ACC112 (cell line): ENCODE results near the gene KRTAP3-3.

Experiments used
- H2AFZ ChIP-seq: fragments of 200-600 bp; sonication (generic); one replicate; pipeline ENCODE4 v1.6.0; 2017; ENCODE audit warnings: antibody characterized with exemption, low read length; ENCODE audit not compliant: unreplicated experiment
- H3K27ac ChIP-seq: fragments of 200-600 bp; sonication (generic); 2 replicates; pipeline ENCODE4 v1.5.1; 2014; ENCODE audit warnings: low read depth, mild to moderate bottlenecking, antibody characterized with exemption, low read length, moderate library complexity
- H3K27me3 ChIP-seq: fragments of 200-600 bp; sonication (generic); 2 replicates; pipeline ENCODE4 v1.6.1; 2014; ENCODE audit warnings: mild to moderate bottlenecking, antibody characterized with exemption, low read length, moderate library complexity, mixed read lengths; ENCODE audit not compliant: insufficient read depth
- H3K36me3 ChIP-seq: fragments of 200-600 bp; sonication (generic); 2 replicates; pipeline ENCODE4 v1.6.1; 2016; ENCODE audit warnings: mild to moderate bottlenecking, antibody characterized with exemption, low read length, moderate library complexity, mixed read lengths; ENCODE audit not compliant: insufficient read depth
- H3K4me1 ChIP-seq: fragments of 200-600 bp; sonication (generic); one replicate; pipeline ENCODE4 v1.6.1; 2016; ENCODE audit warnings: low read length, mixed read lengths; ENCODE audit not compliant: insufficient read depth, unreplicated experiment, control insufficient read depth
- H3K4me3 ChIP-seq: fragments of 200-600 bp; sonication (generic); 2 replicates; pipeline ENCODE4 v1.5.1; 2014; ENCODE audit warnings: mild to moderate bottlenecking, low read depth, low read length
- H3K79me2 ChIP-seq: fragments of 200-600 bp; sonication (generic); one replicate; pipeline ENCODE4 v1.6.0; 2016; ENCODE audit warnings: low read length; ENCODE audit not compliant: control insufficient read depth, unreplicated experiment, insufficient read depth

Gene KRTAP3-3

DNA sequence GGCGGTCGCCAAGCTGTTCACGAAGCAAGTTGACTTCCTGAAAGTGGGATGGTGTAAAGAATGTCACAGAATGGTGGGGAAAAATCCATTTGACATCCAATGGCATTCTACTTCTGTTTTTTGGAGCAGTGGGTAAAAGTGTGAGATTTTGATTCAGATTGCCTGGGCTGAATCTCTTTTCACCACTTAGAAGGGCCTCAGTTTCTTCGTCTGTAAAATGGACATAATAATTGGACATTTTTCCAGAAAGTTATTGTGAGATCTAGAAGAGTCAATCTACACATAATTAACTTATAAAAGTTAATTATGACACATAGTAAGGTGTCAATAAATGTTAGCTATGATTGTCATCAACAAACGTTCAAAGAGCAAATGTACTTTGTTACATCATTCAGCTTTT lies 12.8 kb downstream of the KRTAP3-3 start:
- Histone ChIP-seq H3K4me1 (no peaks in the 10 kb centered on the region), H3K79me2 (no peaks in the 10 kb centered on the region), H2AFZ (no peak overlapping the region), H3K27ac (no peak overlapping the region), H3K36me3 (no peaks in the 10 kb centered on the region), H3K4me3 (no peak overlapping the region), H3K27me3 (no peaks in the 10 kb centered on the region)

- Histone ChIP-seq H3K27ac (no peak overlapping the region), H3K27me3 (no peaks in the 10 kb centered on the region), H3K79me2 (no peaks in the 10 kb centered on the region), H3K36me3 (no peaks in the 10 kb centered on the region), H2AFZ (no peak overlapping the region), H3K4me1 (no peaks in the 10 kb centered on the region), H3K4me3 (no peak overlapping the region)
Measured at GRCh38 chr17:40980596-40980995, 13.4 kb downstream of the KRTAP3-3 start.

DNA sequence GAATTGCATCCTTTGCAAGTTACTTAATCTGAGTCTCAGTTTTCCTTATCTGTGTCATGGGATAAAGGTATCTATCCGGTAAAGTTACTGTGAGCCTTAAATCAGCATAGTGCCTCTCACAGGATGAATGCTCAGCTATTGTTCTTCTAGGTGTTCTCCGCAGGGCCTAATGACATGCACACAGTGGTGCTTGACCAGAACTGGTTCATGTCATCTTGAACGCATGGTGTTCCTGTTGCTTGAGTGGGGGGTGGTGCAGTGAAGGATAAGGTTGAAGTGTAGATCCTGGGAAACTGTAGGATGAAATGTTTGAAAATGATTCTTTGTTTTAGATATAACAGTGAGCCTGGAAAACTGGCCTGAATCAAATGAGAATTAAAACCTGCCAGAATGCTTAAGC lies 13.8 kb downstream of the KRTAP3-3 start:
- H2AFZ ChIP-seq = no peak overlapping the region
- no peaks in the 10 kb centered on the region for H3K36me3 ChIP-seq
- no peaks in the 10 kb centered on the region for H3K4me1 ChIP-seq
- no peaks in the 10 kb centered on the region for H3K79me2 ChIP-seq
- no peak overlapping the region for H3K27ac ChIP-seq
- H3K4me3 ChIP-seq = no peak overlapping the region
- H3K27me3 ChIP-seq = no peaks in the 10 kb centered on the region

GRCh38 chr17:40978575-40979151 lies 15.3 kb downstream of the KRTAP3-3 start:
- Histone ChIP-seq H3K27ac (no peak overlapping the region), H3K27me3 (no peaks in the 10 kb centered on the region)

DNA sequence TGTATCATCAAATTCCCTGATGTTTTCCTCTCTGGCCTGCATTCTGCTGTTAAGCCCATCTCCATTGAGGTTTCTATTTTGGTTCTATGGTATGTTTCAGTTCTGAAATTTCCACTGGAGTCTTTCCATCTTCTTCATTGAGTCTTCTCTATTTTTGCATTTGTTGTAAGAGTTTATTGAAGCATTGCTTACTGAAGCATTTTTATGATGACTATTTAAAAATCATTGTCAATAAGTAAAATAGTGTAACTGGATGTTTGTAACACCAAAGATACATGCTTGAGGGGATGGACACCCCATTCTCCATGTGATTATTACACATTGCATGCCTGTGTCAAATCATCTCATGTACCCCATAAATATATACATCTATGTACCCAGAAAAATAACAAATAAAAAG lies 18.4 kb downstream of the KRTAP3-3 start:
- Histone ChIP-seq H3K79me2 (no peaks in the 10 kb centered on the region), H2AFZ (no peak overlapping the region), H3K4me3 (no peak overlapping the region), H3K4me1 (no peaks in the 10 kb centered on the region), H3K36me3 (no peaks in the 10 kb centered on the region), H3K27me3 (no peaks in the 10 kb centered on the region), H3K27ac (no peak overlapping the region)

More at GRCh38 chr17:40978575-40979151, 15.3 kb downstream of the KRTAP3-3 start:
- H2AFZ ChIP-seq = no peak overlapping the region
- H3K36me3 ChIP-seq = no peaks in the 10 kb centered on the region
- no peaks in the 10 kb centered on the region for H3K79me2 ChIP-seq
- H3K4me3 ChIP-seq = no peak overlapping the region
- no peaks in the 10 kb centered on the region for H3K4me1 ChIP-seq

GRCh38 chr17:40974366-40974765 lies 19.6 kb downstream of the KRTAP3-3 start:
- H2AFZ ChIP-seq = no peak overlapping the region
- H3K27me3 ChIP-seq = no peaks in the 10 kb centered on the region
- H3K36me3 ChIP-seq = no peaks in the 10 kb centered on the region
- H3K79me2 ChIP-seq = no peaks in the 10 kb centered on the region
- H3K4me1 ChIP-seq = no peaks in the 10 kb centered on the region
- no peak overlapping the region for H3K4me3 ChIP-seq
- no peak overlapping the region for H3K27ac ChIP-seq

DNA sequence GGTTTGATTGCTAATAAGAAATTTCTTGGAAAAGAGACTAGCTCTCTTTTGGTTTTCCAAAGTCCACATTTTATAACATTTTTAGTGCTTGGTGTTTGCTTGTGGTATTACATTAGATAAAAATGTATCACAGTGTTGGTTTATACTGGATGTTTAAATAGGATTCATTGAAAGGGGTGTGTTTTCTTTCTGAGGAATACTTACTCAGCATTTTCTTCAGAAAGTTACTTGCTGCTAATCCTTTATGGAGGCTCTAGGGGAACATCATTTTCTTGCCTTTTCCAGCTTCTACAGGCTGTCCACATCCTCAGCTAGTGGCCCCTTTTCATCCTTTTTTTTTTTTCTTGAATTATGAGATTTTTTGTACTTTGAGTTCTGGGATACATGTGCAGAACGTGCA lies 26.4 kb downstream of the KRTAP3-3 start:
- Histone ChIP-seq H3K79me2 (no peaks in the 10 kb centered on the region), H3K36me3 (no peaks in the 10 kb centered on the region), H3K27me3 (no peaks in the 10 kb centered on the region), H3K4me3 (no peak overlapping the region), H3K4me1 (peaks cover 4% of the 10 kb centered on the region), H3K27ac (no peak overlapping the region), H2AFZ (no peak overlapping the region)

DNA sequence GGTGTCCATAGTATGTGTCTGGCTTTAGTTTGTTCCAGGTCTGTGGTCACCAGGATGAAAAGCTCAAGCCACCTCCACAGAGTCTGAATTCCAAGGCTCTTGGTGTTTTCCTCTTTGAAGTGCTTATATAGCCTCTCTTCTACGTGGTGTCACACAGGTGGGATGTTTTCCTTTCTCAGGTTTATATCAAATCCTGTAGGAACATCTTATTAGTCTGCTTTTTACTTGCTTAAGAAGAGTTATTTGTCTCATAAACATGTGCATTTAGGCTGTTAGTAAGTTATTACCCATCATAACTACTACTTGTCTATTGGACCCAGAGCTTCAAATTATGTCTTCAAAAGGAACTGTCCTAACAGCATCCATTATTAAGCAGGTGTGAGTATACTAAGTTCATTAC lies 27.1 kb downstream of the KRTAP3-3 start, which contains the start of gene KRT39:
KRT39 (minus strand) TSS at position 101 of the 400 bp plus-strand sequence; CDS start at position 9, 92 bp downstream.
- Histone ChIP-seq H3K36me3 (no peaks in the 10 kb centered on the region), H2AFZ (no peak within 1 kb of the TSS), H3K4me1 (peaks cover 4% of the 10 kb centered on the region), H3K27me3 (no peaks in the 10 kb centered on the region), H3K27ac (no peak within 1 kb of the TSS), H3K4me3 (no peak within 1 kb of the TSS), H3K79me2 (no peaks in the 10 kb centered on the region)

- peak overlapping the region; percentile 41; the same call in 1 of the 2 replicates for H3K4me3 ChIP-seq
- no peaks in the 10 kb centered on the region for H3K36me3 ChIP-seq
- H3K27me3 ChIP-seq = no peaks in the 10 kb centered on the region
- H3K79me2 ChIP-seq = no peaks in the 10 kb centered on the region
- H2AFZ ChIP-seq = peak overlapping the region; percentile 82
- peaks cover 4% of the 10 kb centered on the region for H3K4me1 ChIP-seq
- no peak overlapping the region for H3K27ac ChIP-seq
Measured at GRCh38 chr17:40963838-40964237, 30.1 kb downstream of the KRTAP3-3 start.

DNA sequence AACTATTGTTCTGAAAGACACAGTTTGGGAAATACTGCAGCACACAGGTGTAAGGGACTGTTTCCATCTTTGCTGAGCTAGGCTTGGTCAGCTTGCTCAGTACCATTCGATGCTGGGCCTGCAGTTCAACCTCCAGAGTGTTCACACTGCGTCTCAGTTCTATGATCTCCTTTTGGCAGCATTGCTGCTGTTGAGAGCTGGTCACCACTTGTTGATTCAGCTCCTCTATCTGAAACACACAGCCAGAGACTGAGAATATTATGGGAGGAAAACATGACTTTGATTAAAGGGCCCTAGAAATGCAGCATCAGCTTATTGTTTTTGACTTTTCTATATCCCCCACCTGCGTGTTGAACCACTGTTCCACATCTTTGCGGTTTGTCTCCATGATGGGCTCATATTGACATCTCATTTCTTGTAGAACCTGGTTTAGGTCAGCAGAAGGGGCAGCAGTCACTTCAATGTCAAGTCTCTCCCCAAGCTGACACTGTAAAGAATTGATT lies 31.9 kb downstream of the KRTAP3-3 start:
- no peak overlapping the region for H2AFZ ChIP-seq
- no peak overlapping the region for H3K27ac ChIP-seq
- no peaks in the 10 kb centered on the region for H3K79me2 ChIP-seq
- H3K4me3 ChIP-seq = no peak overlapping the region
- H3K27me3 ChIP-seq = no peaks in the 10 kb centered on the region
- H3K4me1 ChIP-seq = peaks cover 16% of the 10 kb centered on the region
- no peaks in the 10 kb centered on the region for H3K36me3 ChIP-seq

GRCh38 chr17:40961591-40961990 lies 32.4 kb downstream of the KRTAP3-3 start:
- Histone ChIP-seq H3K36me3 (no peaks in the 10 kb centered on the region), H3K4me1 (peaks cover 20% of the 10 kb centered on the region)

More at GRCh38 chr17:40961591-40961990, 32.4 kb downstream of the KRTAP3-3 start:
- Histone ChIP-seq H3K79me2 (no peaks in the 10 kb centered on the region), H3K4me3 (no peak overlapping the region), H3K27me3 (no peaks in the 10 kb centered on the region), H2AFZ (no peak overlapping the region), H3K27ac (no peak overlapping the region)
